Ecto neural progenitor cell (in vitro differentiated cells): ENCODE measurements around the gene TBC1D14.
"Not testable (repeated sequence)": the region's sequence is repeated elsewhere in the genome, so short reads cannot be mapped to it uniquely, and the experiment has no call there.

Experiments
- DNase-seq: peaks from one replicate; pipeline ENCODE4 v3.0.0-alpha.2; 2018; ENCODE audit warnings: low spot score

Gene TBC1D14

DNA sequence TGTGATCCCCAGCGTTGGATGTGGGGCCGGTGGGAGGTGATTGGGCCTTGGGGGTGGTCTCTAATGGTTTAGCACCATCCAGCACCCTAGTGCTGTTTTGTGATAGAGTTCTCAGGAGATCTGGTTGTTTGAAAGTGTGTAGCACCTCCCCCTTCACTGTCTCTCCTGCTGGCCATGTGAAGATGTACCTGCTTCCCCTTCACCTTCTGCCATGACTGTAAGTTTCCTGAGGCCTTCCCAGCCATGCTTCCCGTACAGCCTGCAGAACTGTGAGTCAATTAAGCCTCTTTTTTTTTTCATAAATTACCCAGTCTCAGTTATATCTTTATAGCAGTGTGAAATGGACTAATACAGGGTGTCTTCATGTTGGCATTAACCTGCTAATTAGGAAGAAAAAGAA is 19.3 kb upstream of the TBC1D14 start:
- no peak for DNase-seq

DNA sequence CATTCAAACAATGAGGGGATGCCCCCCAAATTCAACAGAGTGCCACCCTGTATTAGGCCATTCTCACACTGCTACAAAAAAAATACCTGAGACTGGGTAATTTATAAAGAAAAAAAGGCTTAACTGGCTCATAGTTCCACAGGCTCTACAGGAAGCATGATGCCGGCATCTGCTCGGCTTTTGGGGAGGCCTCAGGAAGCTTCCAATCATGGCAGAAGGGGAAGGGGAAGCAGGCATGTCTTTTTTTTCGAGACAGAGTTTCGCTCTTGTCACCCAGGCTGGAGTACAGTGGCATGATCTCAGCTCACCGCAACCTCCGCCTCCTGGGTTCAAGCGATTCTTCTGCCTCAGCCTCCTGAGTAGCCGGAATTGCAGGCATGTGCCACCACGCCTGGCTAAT is 18.7 kb upstream of the TBC1D14 start:
- not testable (repeated sequence) for DNase-seq

DNA sequence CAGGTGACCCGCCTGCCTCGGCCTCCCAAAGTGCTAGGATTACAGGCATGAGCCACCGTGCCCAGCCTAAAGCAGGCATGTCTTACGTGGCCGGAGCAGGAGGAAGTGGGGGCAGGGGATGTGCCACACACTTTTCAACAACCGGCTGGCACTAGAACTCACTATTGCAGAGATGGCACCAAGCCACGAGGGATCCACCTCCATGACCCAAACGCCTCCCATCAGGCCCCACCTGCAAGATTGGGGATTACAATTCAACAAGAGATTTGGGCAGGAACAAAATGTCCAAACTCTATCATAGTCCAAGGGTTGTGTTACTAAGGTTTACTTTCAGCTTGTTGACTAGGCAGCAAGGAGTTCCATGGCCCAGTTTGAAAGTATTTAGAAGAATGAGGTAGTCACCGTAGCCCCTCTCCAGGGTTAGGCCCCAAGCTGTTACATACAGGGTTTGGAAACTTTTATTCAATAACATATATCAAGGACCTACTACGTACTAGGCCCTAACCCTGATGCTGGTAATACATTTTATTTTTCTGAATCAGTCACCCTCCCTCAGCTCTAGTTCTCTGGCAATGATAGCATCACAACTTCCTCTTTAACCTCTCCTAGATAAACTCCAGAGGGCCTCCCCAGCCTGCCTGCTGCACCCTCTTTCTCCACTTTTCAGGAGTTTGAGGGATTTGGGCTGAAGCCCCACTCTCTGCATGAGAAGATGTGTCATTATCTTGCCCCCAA is 18.0 kb upstream of the TBC1D14 start:
- no peak for DNase-seq

DNA sequence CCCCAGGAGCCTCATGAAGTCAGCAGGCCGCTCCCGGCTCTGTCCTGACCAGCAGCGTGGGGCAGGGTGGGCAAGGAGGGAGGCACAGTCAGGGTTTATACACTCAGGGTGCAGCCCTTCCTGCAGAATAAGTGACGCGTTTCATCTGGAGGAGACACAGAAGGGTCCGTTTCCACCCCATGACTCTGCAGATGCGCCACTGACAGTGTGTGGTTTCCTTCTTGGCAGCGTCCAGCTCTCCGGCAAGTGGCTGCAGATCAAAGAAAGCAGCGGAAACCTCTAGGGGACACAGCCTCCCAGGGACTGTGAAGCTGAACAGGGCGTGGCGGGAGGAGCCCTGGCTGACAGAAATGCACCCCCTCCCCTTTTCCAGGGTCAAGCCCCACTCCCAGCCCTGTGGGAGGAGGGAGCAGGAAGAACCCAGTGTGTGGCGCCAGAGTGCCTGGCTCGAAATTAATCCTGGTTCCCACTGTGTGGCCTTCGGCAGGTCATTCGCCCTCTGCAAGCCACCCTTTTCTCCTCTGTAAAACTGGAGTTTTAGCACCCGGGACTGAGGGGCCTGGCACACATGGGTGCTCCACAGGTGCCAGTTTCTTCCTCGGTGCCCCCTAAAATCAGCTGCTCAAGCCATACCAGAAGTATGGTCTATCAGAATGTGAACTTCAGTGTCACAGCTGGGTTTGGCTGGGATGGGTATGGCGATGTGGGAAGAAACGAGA is 17.3 kb upstream of the TBC1D14 start:
- peak; percentile 79 for DNase-seq

DNA sequence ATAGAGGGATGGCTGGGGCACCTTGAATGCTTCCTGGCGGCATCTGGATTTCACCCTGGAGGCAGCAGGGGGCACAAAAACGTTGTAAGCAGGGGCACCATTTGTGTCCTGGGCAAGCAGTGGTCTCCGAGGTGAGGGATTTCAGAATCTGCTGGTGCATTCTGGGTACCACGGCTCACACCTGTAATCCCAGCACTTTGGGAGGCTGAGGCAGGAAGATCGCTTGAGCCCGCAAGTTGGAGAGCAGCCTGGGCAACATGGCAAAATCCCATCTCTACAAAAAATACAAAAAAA is 16.8 kb upstream of the TBC1D14 start:
- DNase-seq, result no peak

DNA sequence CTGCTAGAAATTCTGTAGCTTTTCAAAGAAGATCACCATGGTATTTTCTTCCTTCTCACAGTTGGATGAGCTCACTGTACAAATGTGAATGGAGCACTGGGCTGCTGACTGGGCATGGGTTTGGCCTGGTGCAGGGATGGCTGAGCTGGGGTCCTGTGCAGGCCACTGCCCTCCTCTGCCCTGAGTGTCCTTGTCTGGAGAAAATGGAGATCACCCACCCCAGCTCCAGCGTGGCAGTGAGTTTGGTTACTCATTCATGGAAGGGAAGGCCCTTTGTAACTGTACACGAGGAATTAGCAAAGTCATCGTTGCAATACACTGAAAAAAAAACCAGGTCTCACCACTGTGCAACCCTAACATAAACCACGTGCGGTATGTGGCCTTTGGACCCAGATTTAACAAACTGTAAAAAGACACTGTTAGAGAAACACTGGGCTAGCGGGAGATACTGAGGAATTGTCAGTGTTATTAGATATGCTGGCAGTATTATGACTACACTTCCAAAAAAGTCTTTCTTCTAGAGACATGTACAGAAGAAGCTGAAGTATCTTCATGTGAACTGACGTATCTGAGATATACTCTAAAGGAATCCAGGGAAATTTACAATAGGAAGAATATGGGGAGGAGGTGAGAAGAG is 16.1 kb upstream of the TBC1D14 start:
- DNase-seq, result no peak

DNA sequence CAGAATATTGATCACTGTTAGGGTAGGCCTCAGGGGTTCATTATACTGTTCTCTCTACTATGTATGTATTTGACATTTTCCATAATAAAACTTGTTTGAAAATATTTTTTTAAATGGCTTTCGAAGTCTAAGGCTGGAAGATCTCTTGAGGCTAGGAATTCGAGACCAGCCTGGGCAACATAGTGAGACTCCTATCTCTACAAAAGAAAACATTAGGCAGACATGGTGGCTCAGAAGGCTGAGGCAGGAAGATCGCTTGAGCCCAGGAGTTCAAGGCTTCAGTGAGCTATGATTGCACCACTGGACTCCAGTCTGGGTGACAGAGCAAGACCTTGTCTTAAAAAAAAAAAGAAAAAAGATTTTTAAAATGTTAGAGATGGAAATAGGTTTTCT is 15.5 kb upstream of the TBC1D14 start:
- DNase-seq, result no peak

DNA sequence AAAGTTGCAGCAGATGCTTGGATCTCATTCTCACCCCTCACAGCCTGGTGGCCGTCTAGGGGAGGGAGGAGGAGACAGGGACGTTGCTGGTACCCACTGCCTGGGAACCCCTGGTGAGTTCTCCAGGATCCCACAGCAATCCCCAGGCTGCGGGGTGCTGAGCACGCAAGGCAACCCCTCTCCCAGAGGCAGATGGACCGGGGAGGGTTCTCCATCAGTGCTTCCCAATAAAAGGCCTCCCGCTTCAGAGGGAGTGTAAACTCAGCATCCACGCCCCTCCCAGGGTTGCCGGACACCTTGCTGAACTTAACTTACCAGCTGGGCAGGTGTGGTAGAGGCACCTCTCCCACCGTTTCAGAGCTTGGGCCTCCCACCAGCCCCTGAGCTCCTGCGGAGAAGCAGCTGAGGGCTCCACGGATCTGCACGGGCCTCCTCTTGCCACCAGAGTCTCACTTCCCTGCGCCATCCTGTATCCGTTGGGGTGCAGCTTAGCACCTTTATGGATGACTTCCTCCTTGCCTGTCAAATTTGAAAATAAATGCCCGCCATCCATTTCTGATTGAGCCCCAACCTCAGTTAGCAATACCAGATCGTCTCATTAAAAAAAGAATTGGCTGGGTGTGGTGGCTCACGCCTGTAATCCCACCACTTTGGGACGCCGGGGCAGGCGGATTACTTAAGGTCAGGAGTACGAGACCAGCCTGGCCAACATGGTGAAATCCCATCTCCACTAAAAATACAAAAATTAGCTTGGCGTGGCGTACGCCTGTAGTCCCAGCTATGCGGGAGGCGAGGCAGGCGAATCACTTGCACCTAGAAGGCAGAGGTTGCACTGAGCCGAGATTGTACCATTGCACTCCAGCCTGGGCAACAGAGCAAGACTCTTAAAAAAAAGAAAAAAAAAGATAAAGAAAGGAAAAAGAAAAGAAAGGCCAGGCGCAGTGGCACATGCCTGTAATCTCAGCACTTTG is 14.8 kb upstream of the TBC1D14 start:
- no peak for DNase-seq

DNA sequence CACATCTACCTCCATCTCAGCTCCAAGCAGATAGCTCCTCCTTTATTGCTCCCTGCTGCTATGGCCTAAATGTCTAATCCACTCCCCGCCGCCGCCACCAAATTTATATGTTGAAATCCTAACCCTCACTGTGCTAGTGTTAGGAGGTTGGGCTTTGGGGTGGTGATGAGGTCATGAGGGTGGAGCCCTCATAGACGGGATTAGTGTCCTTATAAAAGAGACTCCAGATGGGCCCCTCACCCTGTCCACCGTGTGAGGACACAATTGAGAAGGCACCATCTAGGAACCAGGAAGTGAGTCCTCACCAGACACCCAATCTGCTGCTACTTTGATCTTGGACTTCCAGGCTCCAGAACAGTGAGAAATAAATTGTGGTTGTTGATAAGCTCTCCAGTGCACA is 13.6 kb upstream of the TBC1D14 start:
- no peak for DNase-seq

DNA sequence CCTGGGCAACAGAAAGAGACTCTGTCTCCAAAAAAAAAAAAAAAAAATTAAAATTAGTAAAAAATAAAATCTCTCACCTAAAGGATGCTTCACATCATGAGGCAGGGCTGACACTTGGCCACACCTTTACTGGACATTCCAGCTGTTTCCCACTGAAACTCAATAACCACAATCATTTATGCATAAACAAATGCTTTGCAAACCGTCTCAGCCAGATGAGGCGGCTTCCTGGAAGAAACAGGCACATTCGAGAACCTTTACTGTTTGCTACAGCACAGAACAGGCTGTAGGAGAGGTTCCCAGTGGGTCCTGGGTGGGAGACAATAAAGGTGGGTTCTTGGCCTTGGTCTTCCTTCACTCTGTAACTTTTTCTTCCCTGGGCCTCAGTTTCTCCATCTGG is 10.9 kb upstream of the TBC1D14 start:
- no peak for DNase-seq

DNA sequence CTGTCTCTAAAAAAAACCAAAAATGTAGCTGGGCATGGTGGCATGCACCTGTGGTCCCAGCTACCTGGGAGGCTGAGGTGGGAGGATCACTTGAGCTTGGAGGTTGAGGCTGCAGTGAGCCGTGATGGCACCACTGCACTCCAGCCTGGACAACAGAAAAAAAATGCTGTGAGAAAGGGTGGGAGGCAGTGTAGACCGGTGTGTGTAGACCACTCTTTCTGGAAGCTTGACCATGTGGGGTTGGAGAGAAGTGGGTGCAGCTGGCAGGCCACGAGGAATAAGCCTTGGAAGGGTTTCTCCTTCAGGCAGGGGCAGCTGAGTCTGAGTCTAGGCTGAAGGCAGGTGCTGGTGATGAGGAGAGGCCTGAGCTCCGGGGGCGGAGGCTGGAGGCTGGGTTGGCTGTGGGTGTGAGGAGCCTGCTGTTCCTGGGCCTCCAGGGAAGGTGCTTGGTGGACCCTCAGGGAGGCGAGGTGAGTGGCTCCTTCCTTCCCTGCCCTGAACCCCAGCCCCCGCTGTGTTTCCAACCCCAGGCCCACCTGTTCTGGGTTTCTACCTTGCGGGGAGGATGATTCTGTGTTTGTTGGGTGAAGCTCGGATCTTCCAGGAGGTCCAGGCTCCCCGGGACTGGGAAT is 9.3 kb upstream of the TBC1D14 start:
- no peak for DNase-seq

DNA sequence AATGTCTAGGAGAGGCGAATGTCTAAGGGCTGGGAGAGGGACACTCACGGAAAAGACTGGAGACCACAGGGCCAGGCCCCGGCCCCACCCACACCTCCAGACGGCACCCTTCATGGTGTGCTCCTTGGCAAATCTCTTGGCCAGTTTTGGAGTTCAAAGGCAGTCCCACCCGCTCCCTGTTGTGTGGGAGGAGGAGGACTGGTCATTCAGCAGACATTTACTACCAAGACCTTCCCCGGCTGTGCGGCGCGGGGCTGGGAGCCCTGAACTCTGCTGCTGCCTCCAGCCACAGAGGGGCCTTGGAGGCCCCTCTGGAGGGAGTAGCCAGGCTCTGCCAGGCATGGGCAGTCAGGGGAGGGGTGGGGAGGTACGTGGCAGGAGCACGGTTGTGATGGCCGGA is 8.7 kb upstream of the TBC1D14 start:
- DNase-seq, result no peak

DNA sequence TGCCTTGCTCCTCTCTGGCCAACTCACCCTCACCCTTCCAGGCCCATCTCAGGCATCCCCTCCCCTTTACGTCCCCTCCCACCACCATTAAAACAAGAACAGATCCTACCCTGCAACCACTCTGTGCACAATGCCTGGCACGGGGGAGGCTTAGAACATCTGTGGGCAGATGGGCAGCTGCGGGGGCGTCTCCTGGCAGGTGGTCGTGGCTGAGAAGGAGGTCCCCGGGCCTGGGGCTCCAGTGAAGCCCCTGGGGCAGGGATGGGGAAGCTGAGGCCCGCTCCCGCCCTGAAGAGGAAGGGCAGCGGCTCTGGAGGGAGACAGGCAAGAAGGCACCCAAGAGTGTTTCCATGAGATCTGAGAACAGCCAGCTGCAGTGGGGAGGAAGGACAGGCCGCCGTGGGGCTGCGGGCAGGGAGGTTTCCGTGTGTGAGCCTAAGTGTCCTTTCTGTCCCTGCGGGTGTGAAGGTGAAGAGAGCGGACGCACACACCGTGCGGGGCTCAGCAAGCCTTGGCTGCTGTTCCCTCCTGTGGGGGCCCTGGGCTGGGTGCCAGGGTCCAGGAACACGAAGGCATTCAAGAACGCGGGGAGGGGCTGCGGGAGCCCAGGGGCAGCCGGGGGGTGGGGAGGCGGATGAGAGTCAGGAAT is 7.8 kb upstream of the TBC1D14 start:
- DNase-seq, result no peak

DNA sequence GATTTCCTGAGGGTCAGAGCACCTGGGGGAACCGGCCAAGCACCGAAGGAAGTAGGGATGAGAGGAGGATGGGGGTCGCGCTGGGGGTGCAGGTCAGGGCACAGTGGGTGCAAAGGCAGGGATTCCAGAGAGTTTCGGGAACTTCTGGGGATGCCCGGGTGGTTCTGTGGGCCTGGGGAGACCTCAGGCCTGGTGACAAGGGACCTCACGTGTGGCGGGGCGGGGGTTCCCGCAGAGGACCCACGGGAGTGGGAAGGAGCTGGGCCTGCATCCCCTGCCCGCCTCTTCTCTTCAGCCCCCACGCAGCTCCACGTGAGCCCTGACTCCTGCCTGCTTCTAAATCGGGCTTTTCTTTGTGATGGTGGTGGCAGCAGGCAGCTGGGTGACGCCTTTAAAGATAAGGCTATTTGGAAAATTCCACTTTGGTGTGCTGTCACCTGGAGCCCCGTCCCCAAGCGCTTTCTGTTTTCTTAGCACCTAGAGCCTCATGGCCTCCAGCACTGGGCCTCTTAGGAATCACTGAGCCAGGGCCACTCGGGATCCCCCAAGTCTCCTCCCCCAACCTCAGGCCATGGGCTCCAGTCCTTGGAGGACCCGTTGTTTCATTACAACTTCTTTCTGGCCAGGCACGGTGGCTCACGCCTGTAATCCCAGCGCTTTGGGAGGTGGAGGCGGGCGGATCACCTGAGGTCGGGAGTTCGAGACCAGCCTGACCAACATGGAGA is 7.1 kb upstream of the TBC1D14 start:
- DNase-seq, result no peak

DNA sequence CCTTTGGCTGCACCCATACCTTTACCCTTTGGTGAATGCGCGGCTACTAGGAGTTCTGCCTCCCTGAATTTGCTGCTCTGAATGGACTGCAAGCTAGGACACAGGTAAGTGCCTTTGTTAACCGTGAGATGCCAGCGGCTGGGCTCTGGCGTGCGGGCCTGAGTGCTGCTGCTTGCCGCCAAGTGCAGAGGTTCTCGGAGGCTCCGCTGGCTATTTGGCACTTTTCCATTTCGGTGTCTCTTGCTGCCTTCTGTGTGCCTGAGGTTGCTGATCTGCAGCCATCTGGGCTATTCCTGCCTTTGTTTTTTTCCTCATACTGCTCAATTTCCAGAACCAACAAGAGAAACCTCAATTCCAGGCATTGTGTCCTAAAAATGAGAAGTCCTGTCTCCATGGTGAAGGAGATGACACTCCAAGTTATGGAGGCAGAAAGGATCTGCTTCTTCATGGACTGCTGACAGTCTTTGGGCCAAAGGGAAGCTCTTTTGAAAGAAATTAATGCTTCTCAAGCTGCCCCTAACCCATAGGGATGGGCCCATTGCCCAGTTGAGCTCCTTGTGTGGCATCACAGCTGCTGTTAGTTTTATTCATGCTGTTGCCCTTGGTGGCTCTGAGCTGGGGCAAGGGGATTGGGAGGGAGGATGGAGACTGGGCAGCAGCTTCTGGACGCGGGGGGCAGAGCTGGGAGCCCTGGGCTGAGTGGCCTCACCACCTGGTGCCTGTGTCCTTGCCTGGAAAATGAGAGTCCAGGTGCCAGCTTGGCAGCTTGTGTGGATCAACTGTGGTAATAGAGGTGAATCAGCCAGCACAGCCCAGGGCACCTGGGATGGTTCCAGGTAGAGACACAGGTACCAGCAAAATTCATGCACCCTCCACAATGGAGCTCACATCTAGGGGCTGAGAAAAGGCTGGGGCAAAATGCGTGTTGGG is 3.8 kb upstream of the TBC1D14 start:
- no peak for DNase-seq

DNA sequence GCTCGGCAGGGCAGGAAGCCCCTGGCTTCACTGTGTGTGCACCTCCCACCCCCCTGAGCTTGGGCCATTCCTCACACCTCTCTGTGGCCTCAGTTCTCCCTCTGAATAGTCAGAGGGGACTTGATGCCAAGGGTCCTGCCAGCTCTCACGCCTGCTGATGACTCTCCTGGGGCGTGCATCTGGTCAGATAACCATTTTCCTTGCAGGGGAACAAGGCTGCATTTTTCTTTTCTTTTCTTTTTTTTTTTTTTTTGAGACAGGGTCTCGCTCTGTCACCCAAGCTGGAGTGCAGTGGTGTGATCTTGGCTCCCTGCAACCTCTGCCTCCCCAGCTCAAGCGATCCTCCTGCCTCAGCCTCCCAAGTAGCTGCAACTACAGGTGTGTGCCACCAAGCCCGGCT is 3.1 kb upstream of the TBC1D14 start:
- DNase-seq, result not testable (repeated sequence)

DNA sequence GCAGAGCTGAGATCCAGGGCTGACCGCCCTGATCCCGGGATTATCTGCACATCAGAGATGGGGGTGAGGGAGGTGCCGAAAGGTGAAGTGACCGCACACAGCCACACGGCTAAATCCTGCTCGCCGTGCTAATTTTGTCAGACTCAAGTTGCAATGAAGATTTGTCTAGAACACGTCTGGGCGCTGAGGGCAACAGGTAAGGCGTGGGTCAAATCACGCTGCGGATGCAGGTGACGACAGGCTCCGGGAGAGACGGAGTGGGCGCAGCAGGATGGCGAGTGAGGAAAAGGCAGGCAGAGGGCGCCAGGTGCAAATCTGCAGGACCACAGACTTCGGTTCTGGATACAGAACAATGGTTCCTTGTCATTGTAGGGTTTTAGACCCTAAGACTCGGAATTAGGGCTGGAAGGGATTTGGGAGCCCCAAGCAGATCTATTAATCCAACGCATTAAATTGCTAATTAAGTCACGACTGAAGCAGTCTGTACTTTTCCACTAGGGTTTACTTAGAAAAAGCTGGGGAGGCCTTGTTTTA is 1.9 kb upstream of the TBC1D14 start:
- DNase-seq, result peak; percentile 63

DNA sequence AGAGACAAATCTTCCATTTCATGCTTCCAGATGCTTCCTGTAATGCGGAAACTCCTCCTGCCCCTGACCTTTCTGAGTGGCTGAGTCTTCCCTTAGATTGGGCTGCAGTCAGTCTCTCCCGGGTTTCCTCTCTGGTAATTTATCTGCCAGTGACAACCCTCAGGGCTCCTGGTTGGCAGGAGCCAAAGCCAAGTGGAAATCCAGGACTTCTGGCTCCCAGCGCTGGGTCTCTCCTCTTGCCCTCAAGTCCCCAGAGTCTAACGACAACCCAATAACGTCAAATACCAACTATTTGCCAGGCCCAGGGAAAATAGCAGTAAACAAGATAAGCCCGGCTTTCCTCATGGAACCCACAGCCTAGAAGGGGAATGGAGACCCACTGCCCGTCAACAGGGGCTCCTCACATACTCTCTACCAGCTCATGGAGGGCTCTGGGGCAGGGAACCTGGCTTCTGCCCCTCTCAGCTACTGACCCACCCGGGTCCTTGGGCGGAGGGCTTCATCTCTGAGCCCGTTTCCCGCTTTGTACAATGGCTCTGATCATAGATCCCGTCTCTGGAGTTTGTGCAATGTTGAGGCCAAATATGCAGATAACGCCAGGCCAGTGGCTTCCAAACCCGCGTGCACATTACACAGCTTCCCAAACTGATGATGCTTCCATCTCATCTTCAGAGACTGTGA is 1.1 kb upstream of the TBC1D14 start:
- DNase-seq, result no peak

DNA sequence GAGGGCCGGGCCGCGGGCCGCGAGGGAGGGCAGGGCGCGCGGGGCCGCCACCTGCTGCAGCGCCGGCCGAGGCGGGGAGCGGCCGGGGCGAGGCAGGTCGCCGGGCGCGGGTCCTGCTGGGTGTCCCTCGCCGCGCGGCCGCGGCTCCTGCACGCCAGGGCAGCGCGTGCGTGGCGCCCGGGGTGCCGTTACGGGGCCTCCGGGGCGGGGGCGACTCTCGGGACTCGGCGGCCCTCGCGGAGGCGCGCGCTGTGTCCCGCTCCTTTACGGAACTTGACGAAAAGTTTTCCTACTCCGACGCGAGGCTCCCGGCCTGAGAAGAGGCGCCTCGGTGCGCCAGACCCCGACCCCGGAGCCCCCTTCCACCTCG is 329 bp downstream of the TBC1D14 start:
- DNase-seq, result no peak
